ENCODE results near the gene TDRD3.

TDRD3 gene

GRCh38 chr13:60411464-60411863, 14.4 kb downstream of the TDRD3 start:
- no peak for DNase-seq (ENCODE audit: low read depth)
- TF ChIP-seq, protein P1, sequence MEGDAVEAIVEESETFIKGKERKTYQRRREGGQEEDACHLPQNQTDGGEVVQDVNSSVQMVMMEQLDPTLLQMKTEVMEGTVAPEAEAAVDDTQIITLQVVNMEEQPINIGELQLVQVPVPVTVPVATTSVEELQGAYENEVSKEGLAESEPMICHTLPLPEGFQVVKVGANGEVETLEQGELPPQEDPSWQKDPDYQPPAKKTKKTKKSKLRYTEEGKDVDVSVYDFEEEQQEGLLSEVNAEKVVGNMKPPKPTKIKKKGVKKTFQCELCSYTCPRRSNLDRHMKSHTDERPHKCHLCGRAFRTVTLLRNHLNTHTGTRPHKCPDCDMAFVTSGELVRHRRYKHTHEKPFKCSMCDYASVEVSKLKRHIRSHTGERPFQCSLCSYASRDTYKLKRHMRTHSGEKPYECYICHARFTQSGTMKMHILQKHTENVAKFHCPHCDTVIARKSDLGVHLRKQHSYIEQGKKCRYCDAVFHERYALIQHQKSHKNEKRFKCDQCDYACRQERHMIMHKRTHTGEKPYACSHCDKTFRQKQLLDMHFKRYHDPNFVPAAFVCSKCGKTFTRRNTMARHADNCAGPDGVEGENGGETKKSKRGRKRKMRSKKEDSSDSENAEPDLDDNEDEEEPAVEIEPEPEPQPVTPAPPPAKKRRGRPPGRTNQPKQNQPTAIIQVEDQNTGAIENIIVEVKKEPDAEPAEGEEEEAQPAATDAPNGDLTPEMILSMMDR (IDR thresholded peaks at IDR 0.05; ENCODE audit: control insufficient read depth, insufficient read depth, low read depth, low read length, missing control alignments) = no peak
- H3K4me3 ChIP-seq (ENCODE audit: control insufficient read depth, low read depth, low read length) = no peak overlapping the region

DNA sequence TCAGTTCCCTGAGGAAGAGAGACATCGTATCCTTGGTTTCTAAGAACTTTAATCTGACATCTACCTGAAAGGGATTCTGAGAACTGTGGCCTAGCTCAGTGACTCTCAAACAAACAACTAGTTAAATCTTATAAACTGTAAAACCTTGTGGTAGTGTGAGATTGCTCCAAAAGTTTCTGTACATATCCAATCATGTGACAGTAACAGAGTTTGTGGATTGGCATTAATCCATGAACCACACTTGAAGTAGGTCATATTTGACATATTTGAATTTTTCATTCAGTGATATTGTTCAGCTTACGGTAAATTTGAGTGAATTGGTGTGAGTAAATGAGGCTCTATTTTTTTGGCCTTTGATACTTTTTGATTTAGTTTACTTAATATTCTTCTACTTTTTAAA, 15.0 kb downstream of the TDRD3 start:
- TF ChIP-seq, protein P1 (IDR thresholded peaks at IDR 0.05; ENCODE audit: control insufficient read depth, insufficient read depth, low read depth, low read length, missing control alignments) = no peak
- no peak overlapping the region for H3K4me3 ChIP-seq (ENCODE audit: control insufficient read depth, low read depth, low read length)
- no peak for DNase-seq (ENCODE audit: low read depth)

DNA sequence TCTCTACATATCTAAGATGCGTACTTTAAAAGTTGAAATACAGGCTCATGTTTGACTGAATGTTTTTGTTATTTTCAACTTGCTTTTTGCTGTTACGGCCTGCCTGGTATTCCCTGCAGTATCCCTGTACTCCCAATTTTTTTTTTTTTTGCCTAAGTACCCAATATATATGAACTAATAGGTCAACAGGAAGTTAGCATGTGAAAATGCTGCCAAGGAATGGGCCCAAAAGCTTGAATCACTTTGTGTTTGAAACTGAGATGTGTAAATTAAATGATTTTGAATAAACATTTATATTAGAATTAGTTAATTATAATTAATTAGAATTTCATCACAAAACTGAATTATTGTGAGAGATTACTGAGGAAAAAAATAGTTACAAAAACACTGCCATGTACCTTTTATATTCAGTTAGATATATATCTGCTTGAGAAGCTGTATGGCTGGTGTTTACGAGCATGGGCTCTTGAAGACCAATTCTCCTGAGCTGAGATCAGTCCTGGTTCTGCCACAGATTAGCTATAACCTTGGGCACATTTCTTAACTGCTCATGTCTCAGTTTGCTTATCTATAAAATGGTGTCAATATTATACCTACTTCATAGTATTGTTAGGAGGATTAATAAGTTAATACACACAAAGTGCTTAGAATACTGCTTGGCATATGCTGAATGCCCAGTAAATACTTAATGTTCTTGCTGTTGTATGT, 16.0 kb downstream of the TDRD3 start:
- DNase-seq (ENCODE audit: low read depth) = no peak
- no peak overlapping the region for H3K4me3 ChIP-seq (ENCODE audit: control insufficient read depth, low read depth, low read length)

DNA sequence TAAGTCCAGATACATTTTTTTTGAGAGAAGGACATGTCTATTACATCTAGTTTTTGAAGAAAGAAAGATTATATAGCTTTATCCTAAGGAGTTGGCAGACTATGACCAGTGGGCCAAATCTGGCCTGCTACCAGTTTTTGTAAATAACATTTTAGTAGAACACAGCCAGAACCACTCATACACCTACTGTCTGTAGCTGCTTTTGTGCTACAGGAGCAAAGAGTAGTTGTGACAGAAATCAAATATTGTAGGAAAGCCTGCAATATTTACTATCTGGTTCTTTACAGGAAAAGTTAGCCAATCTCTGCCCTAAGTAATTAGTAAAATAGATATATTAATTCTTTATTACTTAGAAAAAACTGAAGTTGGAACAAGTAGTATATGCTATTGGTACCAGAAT, 17.2 kb downstream of the TDRD3 start:
- H3K4me3 ChIP-seq (ENCODE audit: control insufficient read depth, low read depth, low read length) = no peak overlapping the region
- TF ChIP-seq, protein P1 (IDR thresholded peaks at IDR 0.05; ENCODE audit: control insufficient read depth, insufficient read depth, low read depth, low read length, missing control alignments) = no peak
- DNase-seq (ENCODE audit: low read depth) = no peak

More for the DNA sequence above, 16.0 kb downstream of the TDRD3 start:
- TF ChIP-seq, protein P1 (IDR thresholded peaks at IDR 0.05; ENCODE audit: control insufficient read depth, insufficient read depth, low read depth, low read length, missing control alignments) = no peak

DNA sequence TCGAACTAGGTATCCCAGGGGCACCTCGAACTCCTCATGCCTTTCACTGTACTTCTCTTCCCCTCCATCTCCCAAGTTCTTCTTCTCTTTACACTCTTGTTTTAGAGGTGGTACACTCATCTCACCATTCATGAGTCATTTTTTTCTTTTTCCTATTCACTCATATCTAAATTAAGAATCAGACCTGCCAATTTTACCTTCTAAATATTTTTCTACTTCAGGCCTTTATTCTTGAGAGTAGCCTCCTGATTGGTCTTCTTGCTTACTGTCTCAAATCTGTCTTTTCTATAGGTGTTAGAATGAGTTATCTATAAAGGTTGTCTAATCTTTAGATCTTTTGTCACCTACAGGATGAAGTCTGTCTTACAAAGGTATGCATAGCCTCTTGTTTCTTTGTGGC, 20.7 kb downstream of the TDRD3 start:
- H3K4me3 ChIP-seq (ENCODE audit: control insufficient read depth, low read depth, low read length) = no peak overlapping the region
- no peak for DNase-seq (ENCODE audit: low read depth)
- TF ChIP-seq, protein P1 (IDR thresholded peaks at IDR 0.05; ENCODE audit: control insufficient read depth, insufficient read depth, low read depth, low read length, missing control alignments) = no peak

DNA sequence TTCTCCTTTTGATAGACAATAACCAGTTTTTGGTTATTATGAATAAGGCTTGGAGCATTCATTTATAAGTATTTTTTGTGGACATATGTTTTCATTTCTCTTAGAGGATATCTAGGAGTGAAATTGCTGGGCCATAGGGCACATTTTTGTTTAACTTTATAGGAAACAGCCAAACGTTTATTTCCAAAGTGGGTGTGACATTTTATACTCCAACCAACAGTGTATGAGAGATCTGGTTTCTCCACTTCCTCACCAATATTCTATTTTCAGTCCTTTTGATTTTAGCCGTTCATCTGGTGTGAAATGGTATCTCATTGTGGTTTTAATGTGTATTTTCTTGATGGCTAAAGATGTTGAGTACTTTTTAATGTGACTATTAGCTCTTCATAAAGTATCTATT, 21.9 kb downstream of the TDRD3 start:
- no peak overlapping the region for H3K4me3 ChIP-seq (ENCODE audit: control insufficient read depth, low read depth, low read length)
- TF ChIP-seq, protein P1 (IDR thresholded peaks at IDR 0.05; ENCODE audit: control insufficient read depth, insufficient read depth, low read depth, low read length, missing control alignments) = no peak
- DNase-seq (ENCODE audit: low read depth) = no peak

Data from AG09309 (cell line).